ENCODE data around the gene SRGAP3. TPM values are rescaled to one million over a fixed set of nuclear protein-coding genes. Genes with fewer than 3 reads are reported as not detected.

SRGAP3 gene
- total RNA-seq, 1 donor: 2.5 TPM

DNA sequence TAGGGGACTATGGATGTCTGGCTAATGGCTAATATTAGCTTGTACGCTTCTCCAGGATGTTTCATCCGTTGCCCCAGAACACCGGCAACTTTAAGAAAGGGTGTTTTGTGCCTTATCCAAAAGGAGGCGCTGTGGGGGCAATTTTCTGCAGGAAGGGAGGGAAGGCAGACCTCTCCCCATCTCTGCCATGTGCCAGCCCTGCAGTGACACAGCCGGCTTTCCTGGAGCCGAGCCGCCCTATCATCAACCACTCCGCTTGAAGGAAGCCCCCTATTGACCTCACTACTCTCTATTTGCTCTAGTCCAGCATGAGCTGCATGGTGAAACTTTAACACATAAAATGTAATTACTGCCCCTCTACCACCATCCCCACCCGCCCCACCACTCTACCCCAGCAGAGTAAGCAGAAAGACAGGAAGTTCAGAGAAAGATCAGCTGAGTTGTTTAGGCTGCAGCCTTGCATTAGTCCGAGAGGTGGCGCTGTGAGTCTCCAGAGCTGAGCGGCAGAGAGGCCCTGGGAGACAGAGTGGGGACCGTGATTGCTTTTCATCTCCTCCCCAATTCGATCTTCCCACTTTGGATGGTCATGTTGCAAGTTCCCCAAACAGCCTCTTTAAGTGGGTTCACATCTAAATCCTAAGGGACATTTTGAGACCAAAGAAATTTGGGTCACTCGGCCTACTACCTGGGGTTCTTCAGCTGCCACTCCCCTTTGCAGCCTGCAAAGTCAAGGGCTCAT lies 261.6 kb downstream of the SRGAP3 start:
- no peak overlapping the region for H3K4me3 ChIP-seq (ENCODE audit: insufficient read depth, low read length)
- no peaks in the 10 kb centered on the region for H4K20me1 ChIP-seq (ENCODE audit: insufficient read depth, low read length)
- H3K4me2 ChIP-seq (ENCODE audit: insufficient read depth, low read length): no peak overlapping the region
- no peak overlapping the region for H2AFZ ChIP-seq (ENCODE audit: low read length)
- peaks cover 3% of the 10 kb centered on the region for H3K27me3 ChIP-seq (ENCODE audit: insufficient read depth, low read length)
- TF ChIP-seq CTCF (IDR thresholded peaks at IDR 0.05; ENCODE audit: extremely low read depth, low read depth, low read length): peak; percentile 80
- H3K9me3 ChIP-seq (ENCODE audit: low read depth, low read length): no peaks in the 10 kb centered on the region
- no peaks in the 10 kb centered on the region for H3K36me3 ChIP-seq (ENCODE audit: insufficient read depth, low read length)
- peaks cover 3% of the 10 kb centered on the region for H3K4me1 ChIP-seq (ENCODE audit: insufficient read depth, low read length)
- H3K27ac ChIP-seq (ENCODE audit: low read depth, low read length): no peak overlapping the region
- H3K79me2 ChIP-seq (ENCODE audit: insufficient read depth, low read length): no peaks in the 10 kb centered on the region
- peak; percentile 99 for DNase-seq (ENCODE audit: insufficient read length, low spot score, missing footprints)

DNA sequence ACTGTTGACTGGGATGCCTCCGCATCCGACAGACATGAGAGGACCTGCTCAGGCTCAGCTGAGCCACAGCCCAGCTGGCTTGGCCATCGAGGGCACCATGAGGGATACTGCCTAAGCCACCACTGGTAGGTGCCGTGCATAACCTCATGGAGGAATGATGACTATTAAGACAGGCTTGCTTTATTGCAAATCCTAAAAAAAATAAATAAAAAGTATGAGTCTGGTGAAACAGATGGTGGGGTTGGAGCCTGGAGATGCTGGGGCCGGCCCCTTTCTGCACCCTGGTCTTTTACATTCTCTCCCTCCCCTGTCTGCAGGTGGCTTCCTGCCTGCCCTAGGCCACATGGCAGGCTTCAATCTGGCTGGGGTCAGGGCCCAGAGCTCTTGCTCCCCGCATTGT lies 262.2 kb downstream of the SRGAP3 start:
- Histone ChIP-seq H3K27ac (ENCODE audit: low read depth, low read length) (no peak overlapping the region), H2AFZ (ENCODE audit: low read length) (no peak overlapping the region), H3K4me1 (ENCODE audit: insufficient read depth, low read length) (peaks cover 3% of the 10 kb centered on the region), H3K36me3 (ENCODE audit: insufficient read depth, low read length) (no peaks in the 10 kb centered on the region), H3K4me3 (ENCODE audit: insufficient read depth, low read length) (no peak overlapping the region), H3K79me2 (ENCODE audit: insufficient read depth, low read length) (no peaks in the 10 kb centered on the region), H4K20me1 (ENCODE audit: insufficient read depth, low read length) (no peaks in the 10 kb centered on the region), H3K27me3 (ENCODE audit: insufficient read depth, low read length) (peaks cover 3% of the 10 kb centered on the region), H3K9me3 (ENCODE audit: low read depth, low read length) (no peaks in the 10 kb centered on the region), H3K4me2 (ENCODE audit: insufficient read depth, low read length) (no peak overlapping the region)
- no peak for TF ChIP-seq CTCF (IDR thresholded peaks at IDR 0.05; ENCODE audit: extremely low read depth, low read depth, low read length)
- DNase-seq (ENCODE audit: insufficient read length, low spot score, missing footprints): no peak

DNA sequence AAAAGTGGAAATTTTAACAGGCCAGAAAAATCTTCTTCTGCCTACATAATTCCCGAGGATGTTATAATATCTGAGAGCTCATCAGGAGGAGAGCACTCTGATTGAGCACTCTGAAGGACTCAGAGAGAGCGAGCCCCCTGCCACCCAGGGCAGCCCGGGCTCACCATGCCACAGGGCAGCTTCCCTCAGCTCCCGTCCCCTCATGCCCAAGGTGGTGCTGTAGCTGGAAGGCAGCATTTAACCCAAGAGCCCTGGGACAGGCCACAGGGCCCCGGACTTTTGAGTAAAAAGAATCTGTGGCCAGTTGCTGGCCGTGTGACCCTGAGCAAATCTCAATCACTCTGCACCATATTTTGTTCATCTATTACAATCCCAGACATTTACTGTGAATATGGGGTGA lies 262.7 kb downstream of the SRGAP3 start:
- no peaks in the 10 kb centered on the region for H3K36me3 ChIP-seq (ENCODE audit: insufficient read depth, low read length)
- H4K20me1 ChIP-seq (ENCODE audit: insufficient read depth, low read length): no peaks in the 10 kb centered on the region
- no peak overlapping the region for H3K4me2 ChIP-seq (ENCODE audit: insufficient read depth, low read length)
- no peak overlapping the region for H3K4me3 ChIP-seq (ENCODE audit: insufficient read depth, low read length)
- no peak for TF ChIP-seq CTCF (IDR thresholded peaks at IDR 0.05; ENCODE audit: extremely low read depth, low read depth, low read length)
- peaks cover 3% of the 10 kb centered on the region for H3K4me1 ChIP-seq (ENCODE audit: insufficient read depth, low read length)
- no peaks in the 10 kb centered on the region for H3K9me3 ChIP-seq (ENCODE audit: low read depth, low read length)
- no peak overlapping the region for H3K27ac ChIP-seq (ENCODE audit: low read depth, low read length)
- DNase-seq (ENCODE audit: insufficient read length, low spot score, missing footprints): no peak
- no peaks in the 10 kb centered on the region for H3K79me2 ChIP-seq (ENCODE audit: insufficient read depth, low read length)
- H2AFZ ChIP-seq (ENCODE audit: low read length): no peak overlapping the region
- peaks cover 3% of the 10 kb centered on the region for H3K27me3 ChIP-seq (ENCODE audit: insufficient read depth, low read length)

- H3K4me3 ChIP-seq (ENCODE audit: insufficient read depth, low read length): no peak overlapping the region
- H3K9me3 ChIP-seq (ENCODE audit: low read depth, low read length): no peaks in the 10 kb centered on the region
- H3K4me1 ChIP-seq (ENCODE audit: insufficient read depth, low read length): peaks cover under 1% of the 10 kb centered on the region
- TF ChIP-seq CTCF (IDR thresholded peaks at IDR 0.05; ENCODE audit: extremely low read depth, low read depth, low read length): no peak
- no peak overlapping the region for H2AFZ ChIP-seq (ENCODE audit: low read length)
- no peak for DNase-seq (ENCODE audit: insufficient read length, low spot score, missing footprints)
- no peaks in the 10 kb centered on the region for H4K20me1 ChIP-seq (ENCODE audit: insufficient read depth, low read length)
- H3K27me3 ChIP-seq (ENCODE audit: insufficient read depth, low read length): peaks cover 7% of the 10 kb centered on the region
- no peak overlapping the region for H3K4me2 ChIP-seq (ENCODE audit: insufficient read depth, low read length)
- no peaks in the 10 kb centered on the region for H3K79me2 ChIP-seq (ENCODE audit: insufficient read depth, low read length)
- no peaks in the 10 kb centered on the region for H3K36me3 ChIP-seq (ENCODE audit: insufficient read depth, low read length)
- H3K27ac ChIP-seq (ENCODE audit: low read depth, low read length): no peak overlapping the region
These were observed 263.6 kb downstream of the SRGAP3 start for GRCh38 chr3:8985876-8986275.
